Measurements from ENCODE around the gene INF2. TPM values are rescaled to one million over a fixed set of nuclear protein-coding genes. Genes with fewer than 3 reads are reported as not detected.

INF2 gene
- total and polyA plus RNA-seq, 2 experiments from 2014 or later = 23.0 to 53.3 TPM

DNA sequence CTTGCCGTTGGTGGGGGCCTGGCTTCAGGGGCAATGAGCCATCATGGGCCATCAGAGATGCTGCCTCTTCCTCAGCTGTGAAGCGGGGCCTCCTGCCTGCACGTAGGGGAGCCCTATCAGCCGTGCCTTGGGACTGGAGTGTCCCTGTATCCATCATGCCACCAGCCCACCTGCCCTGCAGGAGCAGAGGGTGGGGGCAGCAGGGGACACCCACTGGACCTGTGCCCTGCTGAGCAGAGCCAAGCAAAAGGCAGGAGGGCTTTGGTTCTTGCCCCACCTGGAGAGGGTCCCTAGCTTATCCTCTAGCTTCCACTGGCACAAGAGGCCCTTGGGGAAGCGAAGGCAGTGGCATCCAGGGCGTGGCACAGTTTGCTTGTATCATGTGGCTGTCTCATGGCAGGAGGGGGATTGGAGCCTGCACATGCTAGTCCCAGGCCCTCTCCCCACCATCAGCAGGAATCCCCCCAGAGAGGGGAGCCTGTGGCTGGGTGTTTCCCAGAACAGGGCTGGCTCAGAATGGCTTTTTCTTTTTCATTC is 44.7 kb downstream of the INF2 start:
- Histone ChIP-seq H3K79me2 (ENCODE audit: insufficient read depth) (no peaks in the 10 kb centered on the region), H3K9me3 (ENCODE audit: low read depth) (no peaks in the 10 kb centered on the region), H3K36me3 (ENCODE audit: low read depth) (no peaks in the 10 kb centered on the region), H3K27ac (no peak overlapping the region), H3F3A (ENCODE audit: insufficient read depth) (no peaks in the 10 kb centered on the region; the same call in 1 of the 2 replicates), H3K4me3 (no peak overlapping the region), H3K9ac (no peak overlapping the region), H4K20me1 (ENCODE audit: insufficient read depth) (no peaks in the 10 kb centered on the region), H3K27me3 (replicated peaks; ENCODE audit: insufficient read depth) (no peaks in the 10 kb centered on the region), H3K9me2 (ENCODE audit: insufficient read depth) (no peaks in the 10 kb centered on the region), H3K4me2 (ENCODE audit: unreplicated experiment) (no peak overlapping the region), H2AFZ (no peak overlapping the region), H3K4me1 (ENCODE audit: insufficient read depth) (peaks cover 9% of the 10 kb centered on the region)
- DNase-seq = no peak
- TF ChIP-seq EZH2phosphoT487 (IDR thresholded peaks at IDR 0.05; ENCODE audit: insufficient read depth, low read depth) = no peak
- WGBS, 2 experiments (ENCODE audit: low coverage in 1 of 2, low lambda C conversion rate in 2 of 2, missing lambda C conversion rate in 2 of 2) = 86 to 87% methylated on average over 6 of the region's 6 CpGs
- in situ Hi-C loops (cut with MboI) = no loop called here

DNA sequence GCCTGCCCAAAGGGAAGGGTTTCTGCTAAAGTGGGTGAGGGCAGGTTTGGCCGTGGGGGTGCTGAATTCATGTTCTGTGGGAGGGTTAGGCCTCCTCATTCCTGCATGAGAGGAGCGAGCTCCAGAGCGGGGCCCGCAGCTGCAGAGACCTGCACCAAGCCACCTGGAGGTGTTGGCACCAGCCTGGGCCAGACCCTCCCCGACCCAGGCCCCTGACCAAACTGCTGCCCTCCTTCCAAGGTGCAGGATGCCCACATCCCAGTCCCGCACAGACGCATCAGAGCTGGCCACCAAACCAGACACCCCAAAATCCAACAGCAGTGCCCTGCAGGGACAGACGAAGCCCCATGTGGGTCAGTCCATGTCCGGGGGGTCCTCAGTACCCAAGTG is 45.2 kb downstream of the INF2 start:
- H3K79me2 ChIP-seq (ENCODE audit: insufficient read depth) = no peaks in the 10 kb centered on the region
- H3K9me3 ChIP-seq (ENCODE audit: low read depth) = no peaks in the 10 kb centered on the region
- TF ChIP-seq EZH2phosphoT487 (IDR thresholded peaks at IDR 0.05; ENCODE audit: insufficient read depth, low read depth) (no peak), EZH2 (IDR thresholded peaks at IDR 0.05; ENCODE audit: insufficient read depth, poor library complexity, severe bottlenecking) (no peak)
- no peaks in the 10 kb centered on the region; the same call in 1 of the 2 replicates for H3F3A ChIP-seq (ENCODE audit: insufficient read depth)
- no peaks in the 10 kb centered on the region for H3K27me3 ChIP-seq (replicated peaks; ENCODE audit: insufficient read depth)
- H3K4me3 ChIP-seq = no peak overlapping the region
- WGBS, 2 experiments (ENCODE audit: low coverage in 1 of 2, low lambda C conversion rate in 2 of 2, missing lambda C conversion rate in 2 of 2) = 90 to 98% methylated on average over 8 to 9 of the region's 9 CpGs
- no peak overlapping the region for H2AFZ ChIP-seq
- no peaks in the 10 kb centered on the region for H4K20me1 ChIP-seq (ENCODE audit: insufficient read depth)
- no peak for DNase-seq
- in situ Hi-C loops (cut with MboI) = no loop called here
- H3K4me1 ChIP-seq (ENCODE audit: insufficient read depth) = peaks cover 9% of the 10 kb centered on the region
- H3K9ac ChIP-seq = no peak overlapping the region
- H3K36me3 ChIP-seq (ENCODE audit: low read depth) = no peaks in the 10 kb centered on the region
- H3K9me2 ChIP-seq (ENCODE audit: insufficient read depth) = no peaks in the 10 kb centered on the region
- no peak overlapping the region for H3K4me2 ChIP-seq (ENCODE audit: unreplicated experiment)
- H3K27ac ChIP-seq = no peak overlapping the region

DNA sequence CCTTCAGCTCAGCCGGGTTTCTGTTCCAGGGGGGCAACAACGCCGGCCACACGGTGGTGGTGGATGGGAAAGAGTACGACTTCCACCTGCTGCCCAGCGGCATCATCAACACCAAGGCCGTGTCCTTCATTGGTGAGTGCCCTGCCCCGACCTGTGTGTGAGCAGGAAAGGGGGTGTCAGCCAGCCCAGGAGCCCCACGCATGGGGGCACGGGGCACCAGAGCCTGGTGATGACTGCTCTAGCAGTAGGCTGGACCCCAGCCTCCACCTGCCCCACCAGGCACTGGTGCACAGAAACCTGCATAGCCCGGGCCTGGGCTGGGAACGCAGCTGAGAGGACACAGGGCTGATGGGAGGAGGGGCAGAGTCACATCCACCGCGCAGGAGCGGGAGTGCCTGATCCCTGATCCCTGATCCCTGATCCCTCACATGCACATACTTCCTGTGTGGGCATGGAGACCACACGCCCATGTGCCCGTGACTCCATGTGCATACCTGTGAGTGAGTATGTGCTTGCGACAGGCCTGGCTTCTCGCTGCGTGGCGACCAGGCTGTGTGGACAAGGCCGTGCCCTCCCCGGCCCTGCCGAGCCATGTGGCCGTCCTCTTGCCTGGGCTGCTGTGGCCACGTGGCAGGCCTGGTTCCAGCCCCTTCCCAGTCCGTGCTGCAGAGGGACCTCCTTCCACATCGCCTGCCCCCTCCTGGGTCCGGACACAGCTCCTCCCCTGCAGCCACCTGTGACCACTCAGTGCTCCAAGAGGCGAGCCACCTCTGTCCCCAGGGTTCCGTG is 45.8 kb downstream of the INF2 start:
- in situ Hi-C loops (cut with MboI) = no loop called here
- Histone ChIP-seq H3K4me2 (ENCODE audit: unreplicated experiment) (no peak overlapping the region), H3K36me3 (ENCODE audit: low read depth) (no peaks in the 10 kb centered on the region), H3K27me3 (replicated peaks; ENCODE audit: insufficient read depth) (no peaks in the 10 kb centered on the region), H3K4me1 (ENCODE audit: insufficient read depth) (peaks cover 9% of the 10 kb centered on the region), H4K20me1 (ENCODE audit: insufficient read depth) (no peaks in the 10 kb centered on the region), H2AFZ (no peak overlapping the region), H3K79me2 (ENCODE audit: insufficient read depth) (no peaks in the 10 kb centered on the region), H3K9me2 (ENCODE audit: insufficient read depth) (no peaks in the 10 kb centered on the region), H3F3A (ENCODE audit: insufficient read depth) (no peaks in the 10 kb centered on the region; the same call in 1 of the 2 replicates), H3K9me3 (ENCODE audit: low read depth) (no peaks in the 10 kb centered on the region), H3K27ac (no peak overlapping the region), H3K9ac (no peak overlapping the region), H3K4me3 (no peak overlapping the region)
- WGBS, 2 experiments (ENCODE audit: low coverage in 1 of 2, low lambda C conversion rate in 2 of 2, missing lambda C conversion rate in 2 of 2) = 97 to 98% methylated on average over 24 to 31 of the region's 31 CpGs
- no peak for TF ChIP-seq EZH2phosphoT487 (IDR thresholded peaks at IDR 0.05; ENCODE audit: insufficient read depth, low read depth)
- TF ChIP-seq EZH2 (IDR thresholded peaks at IDR 0.05; ENCODE audit: insufficient read depth, poor library complexity, severe bottlenecking) = no peak
- no peak for DNase-seq

DNA sequence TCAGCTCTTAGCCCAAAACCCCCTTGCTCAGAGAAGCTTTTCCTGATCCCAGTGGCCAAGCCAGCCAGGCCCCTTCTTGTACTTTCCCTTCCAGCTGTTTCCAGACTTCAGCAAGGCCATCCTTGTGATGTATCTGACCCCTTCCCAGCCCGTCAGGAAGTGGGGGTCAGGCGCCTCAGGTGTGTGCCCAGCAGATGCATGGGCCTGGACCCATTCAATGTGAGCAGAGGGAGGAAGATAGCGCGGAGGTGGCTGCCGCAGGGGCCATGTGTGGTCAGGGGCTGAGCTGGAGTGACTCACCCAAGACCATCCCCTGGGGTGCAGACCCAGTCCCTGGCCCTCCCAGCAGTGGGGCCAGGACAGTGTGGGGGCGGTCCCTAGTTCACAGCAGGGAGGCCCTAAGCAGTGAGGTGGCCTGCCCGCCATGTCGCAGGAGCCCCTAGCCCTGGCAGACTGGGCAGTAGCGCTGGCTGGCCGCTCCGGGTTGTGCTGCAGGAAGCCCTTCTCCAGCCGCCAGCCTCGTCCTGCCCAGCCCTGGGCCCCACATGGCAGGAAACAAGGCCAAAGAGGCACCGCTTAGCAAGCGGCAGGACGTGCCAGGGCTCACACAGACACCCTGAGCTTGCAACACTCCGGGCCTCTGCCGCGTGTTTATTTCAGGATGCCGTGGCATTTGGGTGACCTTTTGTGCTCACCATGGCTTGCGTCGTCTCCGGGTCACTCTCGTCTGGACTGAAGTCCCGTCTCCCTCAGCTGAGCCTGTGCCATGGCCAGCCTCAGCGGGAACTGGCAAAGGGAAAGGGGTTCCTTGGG is 46.6 kb downstream of the INF2 start:
- no peaks in the 10 kb centered on the region for H4K20me1 ChIP-seq (ENCODE audit: insufficient read depth)
- H3K27ac ChIP-seq = peak overlapping the region; percentile 64
- H3K79me2 ChIP-seq (ENCODE audit: insufficient read depth) = no peaks in the 10 kb centered on the region
- TF ChIP-seq EZH2 (IDR thresholded peaks at IDR 0.05; ENCODE audit: insufficient read depth, poor library complexity, severe bottlenecking) (no peak), EZH2phosphoT487 (IDR thresholded peaks at IDR 0.05; ENCODE audit: insufficient read depth, low read depth) (no peak)
- WGBS, 2 experiments (ENCODE audit: low coverage in 1 of 2, low lambda C conversion rate in 2 of 2, missing lambda C conversion rate in 2 of 2) = 20 to 22% methylated on average over 24 to 26 of the region's 26 CpGs
- H3K4me3 ChIP-seq = no peak overlapping the region
- in situ Hi-C loops (cut with MboI) = no loop called here
- H3K27me3 ChIP-seq (replicated peaks; ENCODE audit: insufficient read depth) = no peaks in the 10 kb centered on the region
- DNase-seq = peak; percentile 91
- no peaks in the 10 kb centered on the region for H3K9me3 ChIP-seq (ENCODE audit: low read depth)
- no peaks in the 10 kb centered on the region; the same call in 1 of the 2 replicates for H3F3A ChIP-seq (ENCODE audit: insufficient read depth)
- H3K4me2 ChIP-seq (ENCODE audit: unreplicated experiment) = no peak overlapping the region
- H3K9me2 ChIP-seq (ENCODE audit: insufficient read depth) = no peaks in the 10 kb centered on the region
- peaks cover 9% of the 10 kb centered on the region for H3K4me1 ChIP-seq (ENCODE audit: insufficient read depth)
- H3K9ac ChIP-seq = peak overlapping the region; percentile 51
- peak overlapping the region; percentile 79 for H2AFZ ChIP-seq
- H3K36me3 ChIP-seq (ENCODE audit: low read depth) = no peaks in the 10 kb centered on the region

All from GM23248 (cell line).